Measurements from ENCODE around the gene SURF4.
"Not testable (repeated sequence)": the region's sequence is repeated elsewhere in the genome, so short reads cannot be mapped to it uniquely, and the experiment has no call there.

DNA sequence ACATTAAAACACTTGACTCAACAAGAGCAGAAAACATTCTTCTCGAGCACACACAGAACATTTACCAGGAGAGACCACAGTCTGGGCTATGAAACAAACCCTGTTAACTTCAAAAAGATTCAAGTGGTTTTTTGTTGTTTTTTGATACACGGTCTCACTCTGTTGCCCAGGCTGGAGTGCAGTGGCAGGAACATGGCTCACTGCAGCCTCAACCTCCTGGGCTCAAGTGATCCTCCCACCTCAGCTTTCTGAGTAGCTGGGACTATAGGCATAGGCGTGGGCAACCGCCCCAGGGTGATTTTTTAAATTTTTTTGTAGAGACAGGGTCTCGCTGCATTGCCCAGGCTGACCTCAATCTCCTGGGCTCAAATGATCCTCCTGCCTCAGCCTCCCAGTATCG, 48.8 kb downstream of the SURF4 start:
- TF ChIP-seq, protein P1, sequence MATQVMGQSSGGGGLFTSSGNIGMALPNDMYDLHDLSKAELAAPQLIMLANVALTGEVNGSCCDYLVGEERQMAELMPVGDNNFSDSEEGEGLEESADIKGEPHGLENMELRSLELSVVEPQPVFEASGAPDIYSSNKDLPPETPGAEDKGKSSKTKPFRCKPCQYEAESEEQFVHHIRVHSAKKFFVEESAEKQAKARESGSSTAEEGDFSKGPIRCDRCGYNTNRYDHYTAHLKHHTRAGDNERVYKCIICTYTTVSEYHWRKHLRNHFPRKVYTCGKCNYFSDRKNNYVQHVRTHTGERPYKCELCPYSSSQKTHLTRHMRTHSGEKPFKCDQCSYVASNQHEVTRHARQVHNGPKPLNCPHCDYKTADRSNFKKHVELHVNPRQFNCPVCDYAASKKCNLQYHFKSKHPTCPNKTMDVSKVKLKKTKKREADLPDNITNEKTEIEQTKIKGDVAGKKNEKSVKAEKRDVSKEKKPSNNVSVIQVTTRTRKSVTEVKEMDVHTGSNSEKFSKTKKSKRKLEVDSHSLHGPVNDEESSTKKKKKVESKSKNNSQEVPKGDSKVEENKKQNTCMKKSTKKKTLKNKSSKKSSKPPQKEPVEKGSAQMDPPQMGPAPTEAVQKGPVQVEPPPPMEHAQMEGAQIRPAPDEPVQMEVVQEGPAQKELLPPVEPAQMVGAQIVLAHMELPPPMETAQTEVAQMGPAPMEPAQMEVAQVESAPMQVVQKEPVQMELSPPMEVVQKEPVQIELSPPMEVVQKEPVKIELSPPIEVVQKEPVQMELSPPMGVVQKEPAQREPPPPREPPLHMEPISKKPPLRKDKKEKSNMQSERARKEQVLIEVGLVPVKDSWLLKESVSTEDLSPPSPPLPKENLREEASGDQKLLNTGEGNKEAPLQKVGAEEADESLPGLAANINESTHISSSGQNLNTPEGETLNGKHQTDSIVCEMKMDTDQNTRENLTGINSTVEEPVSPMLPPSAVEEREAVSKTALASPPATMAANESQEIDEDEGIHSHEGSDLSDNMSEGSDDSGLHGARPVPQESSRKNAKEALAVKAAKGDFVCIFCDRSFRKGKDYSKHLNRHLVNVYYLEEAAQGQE (IDR thresholded peaks at IDR 0.05): not testable (repeated sequence)
- TF ChIP-seq EGR1 (IDR thresholded peaks at IDR 0.05; ENCODE audit: low read depth in 2 of 2); SP1 (IDR thresholded peaks at IDR 0.05); NR2F2 (IDR thresholded peaks at IDR 0.05); TAF1 (conservative IDR thresholded peaks at IDR 0.05); GABPA (IDR thresholded peaks at IDR 0.05 in 1 of 2, conservative IDR thresholded peaks at IDR 0.05 in 1 of 2); HNF4A (conservative IDR thresholded peaks at IDR 0.05); RAD21 (IDR thresholded peaks at IDR 0.05); YY1 (IDR thresholded peaks at IDR 0.05); RXRA (IDR thresholded peaks at IDR 0.05): not testable (repeated sequence)
- TF ChIP-seq, protein P2, sequence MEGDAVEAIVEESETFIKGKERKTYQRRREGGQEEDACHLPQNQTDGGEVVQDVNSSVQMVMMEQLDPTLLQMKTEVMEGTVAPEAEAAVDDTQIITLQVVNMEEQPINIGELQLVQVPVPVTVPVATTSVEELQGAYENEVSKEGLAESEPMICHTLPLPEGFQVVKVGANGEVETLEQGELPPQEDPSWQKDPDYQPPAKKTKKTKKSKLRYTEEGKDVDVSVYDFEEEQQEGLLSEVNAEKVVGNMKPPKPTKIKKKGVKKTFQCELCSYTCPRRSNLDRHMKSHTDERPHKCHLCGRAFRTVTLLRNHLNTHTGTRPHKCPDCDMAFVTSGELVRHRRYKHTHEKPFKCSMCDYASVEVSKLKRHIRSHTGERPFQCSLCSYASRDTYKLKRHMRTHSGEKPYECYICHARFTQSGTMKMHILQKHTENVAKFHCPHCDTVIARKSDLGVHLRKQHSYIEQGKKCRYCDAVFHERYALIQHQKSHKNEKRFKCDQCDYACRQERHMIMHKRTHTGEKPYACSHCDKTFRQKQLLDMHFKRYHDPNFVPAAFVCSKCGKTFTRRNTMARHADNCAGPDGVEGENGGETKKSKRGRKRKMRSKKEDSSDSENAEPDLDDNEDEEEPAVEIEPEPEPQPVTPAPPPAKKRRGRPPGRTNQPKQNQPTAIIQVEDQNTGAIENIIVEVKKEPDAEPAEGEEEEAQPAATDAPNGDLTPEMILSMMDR (IDR thresholded peaks at IDR 0.05; ENCODE audit: low read depth, low read length, missing input control): not testable (repeated sequence)
- TF ChIP-seq, protein P3, sequence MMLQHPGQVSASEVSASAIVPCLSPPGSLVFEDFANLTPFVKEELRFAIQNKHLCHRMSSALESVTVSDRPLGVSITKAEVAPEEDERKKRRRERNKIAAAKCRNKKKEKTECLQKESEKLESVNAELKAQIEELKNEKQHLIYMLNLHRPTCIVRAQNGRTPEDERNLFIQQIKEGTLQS (IDR thresholded peaks at IDR 0.05): not testable (repeated sequence)
- TF ChIP-seq, protein P4, sequence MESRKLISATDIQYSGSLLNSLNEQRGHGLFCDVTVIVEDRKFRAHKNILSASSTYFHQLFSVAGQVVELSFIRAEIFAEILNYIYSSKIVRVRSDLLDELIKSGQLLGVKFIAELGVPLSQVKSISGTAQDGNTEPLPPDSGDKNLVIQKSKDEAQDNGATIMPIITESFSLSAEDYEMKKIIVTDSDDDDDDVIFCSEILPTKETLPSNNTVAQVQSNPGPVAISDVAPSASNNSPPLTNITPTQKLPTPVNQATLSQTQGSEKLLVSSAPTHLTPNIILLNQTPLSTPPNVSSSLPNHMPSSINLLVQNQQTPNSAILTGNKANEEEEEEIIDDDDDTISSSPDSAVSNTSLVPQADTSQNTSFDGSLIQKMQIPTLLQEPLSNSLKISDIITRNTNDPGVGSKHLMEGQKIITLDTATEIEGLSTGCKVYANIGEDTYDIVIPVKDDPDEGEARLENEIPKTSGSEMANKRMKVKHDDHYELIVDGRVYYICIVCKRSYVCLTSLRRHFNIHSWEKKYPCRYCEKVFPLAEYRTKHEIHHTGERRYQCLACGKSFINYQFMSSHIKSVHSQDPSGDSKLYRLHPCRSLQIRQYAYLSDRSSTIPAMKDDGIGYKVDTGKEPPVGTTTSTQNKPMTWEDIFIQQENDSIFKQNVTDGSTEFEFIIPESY (IDR thresholded peaks at IDR 0.05): not testable (repeated sequence)
